SW 1271 (cell line): ENCODE measurements around the gene SNCB.
"Not testable (repeated sequence)": the region's sequence is repeated elsewhere in the genome, so short reads cannot be mapped to it uniquely, and the experiment has no call there.

Experiments
- DNase-seq, 2 experiments: peaks; one replicate each; lab custom pipeline; 2025; lab: John Stamatoyannopoulos, UW

The SNCB gene

DNA sequence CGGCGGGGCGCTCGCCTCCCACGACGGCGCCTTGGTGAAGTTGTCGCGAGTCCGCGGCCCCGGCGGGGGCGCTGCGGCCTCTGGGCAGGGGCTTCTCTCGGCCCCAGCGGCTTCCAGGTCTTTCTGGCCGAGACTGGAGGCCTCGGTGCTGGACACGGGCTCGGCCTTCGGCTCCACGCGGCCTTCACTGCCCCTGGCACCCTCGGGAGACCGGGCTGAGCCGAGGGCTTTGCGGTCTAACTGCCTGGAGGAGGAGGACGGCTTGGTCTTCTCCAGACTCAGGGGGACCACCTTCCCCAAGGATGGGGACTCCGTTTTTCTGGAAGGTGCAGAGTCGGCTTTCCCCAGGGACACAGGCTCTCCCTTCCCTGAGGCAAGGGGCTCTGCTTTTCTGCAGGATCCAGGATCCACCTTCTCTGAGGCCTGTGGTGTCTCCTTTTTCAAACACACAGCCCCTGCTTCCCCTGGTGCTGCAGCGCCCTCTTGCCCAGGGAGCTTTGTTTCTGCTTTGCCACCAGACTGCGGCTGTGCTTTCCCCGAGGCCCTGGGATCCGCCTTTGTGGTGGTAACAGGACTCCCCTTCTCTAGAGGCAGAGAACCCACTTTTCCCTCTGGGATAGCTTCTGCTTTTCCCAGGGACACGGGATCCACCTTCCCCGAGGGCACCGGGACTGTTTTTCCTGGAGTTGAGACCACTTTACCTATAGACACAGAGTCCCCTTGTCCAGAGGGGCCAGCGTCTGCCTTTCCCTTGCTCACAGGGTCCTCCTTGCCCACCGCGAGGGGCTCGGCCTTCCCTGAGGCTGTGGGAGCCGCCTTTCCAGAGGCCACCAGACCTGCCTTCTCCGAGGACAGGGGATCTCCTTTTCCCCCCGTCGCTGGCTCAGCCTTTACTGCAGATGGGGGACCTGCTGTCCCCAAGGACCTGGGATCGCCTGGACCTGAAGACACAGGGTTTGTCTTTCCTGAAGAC, 32.6 kb downstream of the SNCB start:
- DNase-seq, result no peak

DNA sequence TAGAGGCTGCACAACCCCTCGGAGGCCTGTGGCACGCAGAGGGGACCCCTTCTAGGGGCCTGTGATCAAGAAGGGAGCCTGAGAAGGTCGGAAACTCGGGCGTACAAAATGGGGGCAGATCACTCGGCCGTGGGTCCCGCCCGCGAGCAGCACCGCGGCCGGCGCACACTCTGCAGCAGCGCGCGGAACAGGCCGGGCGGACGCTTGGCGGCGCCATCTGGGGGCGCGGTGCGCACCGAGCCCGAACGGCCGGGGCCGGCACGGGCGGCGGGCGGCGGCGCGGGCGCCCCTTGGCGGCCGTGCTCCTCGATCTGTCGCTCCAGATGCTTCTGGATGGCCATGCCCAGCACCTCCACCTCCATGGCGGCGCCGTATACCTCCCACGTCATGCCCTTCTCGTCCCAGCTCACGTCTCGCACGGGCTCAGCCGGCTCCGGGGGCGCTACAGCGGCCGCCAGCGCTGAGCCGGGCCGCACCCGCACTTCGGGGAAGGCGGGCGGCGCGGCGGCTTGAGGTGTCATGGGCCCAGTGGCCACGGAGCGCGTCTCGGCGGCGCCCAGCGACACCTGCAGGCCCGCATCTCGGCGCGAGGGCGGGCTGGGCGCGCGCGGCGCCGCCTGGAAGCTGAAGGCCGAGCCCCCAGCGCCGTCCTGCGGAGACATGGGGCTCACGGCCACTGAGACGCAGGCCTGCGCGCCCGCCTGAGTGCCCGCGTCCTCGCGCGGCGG, 33.5 kb downstream of the SNCB start:
- DNase-seq, result no peak

GRCh38 chr5:176596069-176596644, 34.2 kb downstream of the SNCB start:
- no peak for DNase-seq

DNA sequence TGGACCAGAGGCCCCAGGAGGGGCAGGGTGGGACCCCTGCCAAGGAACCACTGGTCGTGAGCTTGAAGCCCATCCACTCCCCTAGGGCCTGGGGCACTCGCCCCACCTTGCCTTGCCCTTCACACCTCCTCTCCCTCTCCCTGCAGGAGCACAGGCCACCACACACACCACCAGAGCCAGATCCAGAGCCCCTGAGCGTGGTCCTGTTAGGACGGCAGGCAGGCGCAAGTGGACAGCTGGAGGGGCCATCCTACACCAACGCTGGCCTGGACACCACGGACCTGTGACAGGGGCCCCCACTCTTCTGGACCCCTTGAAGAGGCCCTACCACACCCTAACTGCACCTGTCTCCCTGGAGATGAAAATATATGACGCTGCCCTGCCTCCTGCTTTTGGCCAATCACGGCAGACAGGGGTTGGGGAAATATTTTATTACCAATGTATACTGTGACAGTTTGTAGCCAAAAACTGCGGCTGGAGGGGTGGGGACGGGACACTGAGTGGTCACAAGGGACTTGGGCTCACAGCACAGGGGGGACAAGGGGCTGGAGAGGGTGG, 34.9 kb downstream of the SNCB start:
- no peak for DNase-seq

DNA sequence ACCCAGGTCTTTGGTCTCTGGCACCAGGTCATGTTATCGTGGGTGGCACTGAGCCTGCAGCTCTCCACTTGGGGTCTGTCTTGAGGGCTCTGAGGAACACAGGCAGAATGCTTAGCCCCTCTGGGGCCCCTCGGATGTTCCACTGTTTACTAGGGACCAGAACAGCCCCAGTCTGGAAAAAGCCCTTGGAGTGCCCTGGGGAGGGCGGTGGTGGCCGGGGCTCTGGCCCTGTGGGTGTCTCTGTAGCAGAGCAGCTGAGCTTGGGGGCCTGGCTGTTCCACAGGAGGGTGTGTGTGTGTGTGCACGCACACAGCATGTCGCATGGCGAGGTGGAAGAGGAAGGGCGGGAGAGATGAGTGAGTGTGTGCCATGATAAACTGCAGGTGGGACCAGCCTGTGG, 35.8 kb downstream of the SNCB start:
- no peak for DNase-seq

DNA sequence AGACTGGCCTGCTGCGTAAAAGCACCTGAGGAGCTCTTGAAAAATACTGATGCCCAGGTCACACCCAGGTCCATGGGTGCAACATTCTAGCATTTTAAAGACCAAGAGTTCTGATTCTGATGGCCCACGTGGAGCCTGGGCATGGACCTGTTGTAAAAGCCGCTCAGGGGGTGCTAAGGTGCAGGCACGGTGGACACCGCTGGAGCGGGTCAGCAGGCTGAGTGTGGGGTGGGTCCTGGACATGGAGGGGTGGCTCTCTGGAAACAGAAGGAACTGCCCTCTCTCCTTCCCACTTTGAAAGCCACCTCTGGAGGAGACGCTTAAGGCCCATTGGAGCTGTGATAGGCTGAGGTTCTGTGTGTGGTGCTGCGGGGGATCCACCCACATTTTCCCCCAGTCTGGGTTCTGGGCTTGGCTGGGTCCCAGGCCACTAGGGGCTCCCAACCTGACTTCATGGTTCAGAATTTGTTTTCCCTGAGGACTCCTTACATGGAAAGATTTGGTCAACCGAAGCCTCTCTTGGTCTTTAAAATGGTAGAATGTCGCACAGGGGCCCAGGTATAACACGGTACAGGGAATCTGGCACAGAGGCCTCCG, 37.0 kb downstream of the SNCB start:
- DNase-seq, result no peak

- DNase-seq, result no peak
Measured at GRCh38 chr5:176592573-176592972, 37.8 kb downstream of the SNCB start.

DNA sequence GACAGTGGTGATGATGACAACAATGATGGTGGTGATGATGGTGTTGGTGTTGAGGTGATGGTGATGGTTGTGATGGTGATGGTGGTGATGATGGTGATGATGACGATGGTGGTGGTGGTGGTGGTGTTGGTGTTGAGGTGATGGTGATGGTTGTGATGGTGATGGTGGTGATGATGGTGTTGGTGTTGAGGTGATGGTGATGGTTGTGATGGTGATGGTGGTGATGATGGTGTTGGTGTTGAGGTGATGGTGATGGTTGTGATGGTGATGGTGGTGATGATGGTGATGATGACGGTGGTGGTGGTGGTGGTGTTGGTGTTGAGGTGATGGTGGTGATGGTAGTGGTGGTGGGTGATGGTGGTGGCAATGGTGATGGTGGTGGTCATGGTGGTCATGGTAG, 38.7 kb downstream of the SNCB start:
- DNase-seq, result not testable (repeated sequence)

GRCh38 chr5:176590035-176590717, 40.2 kb downstream of the SNCB start:
- DNase-seq, result no peak

GRCh38 chr5:176589039-176589769, 41.1 kb downstream of the SNCB start:
- no peak for DNase-seq

- no peak for DNase-seq
Measured at GRCh38 chr5:176588297-176588696, 42.0 kb downstream of the SNCB start.

DNA sequence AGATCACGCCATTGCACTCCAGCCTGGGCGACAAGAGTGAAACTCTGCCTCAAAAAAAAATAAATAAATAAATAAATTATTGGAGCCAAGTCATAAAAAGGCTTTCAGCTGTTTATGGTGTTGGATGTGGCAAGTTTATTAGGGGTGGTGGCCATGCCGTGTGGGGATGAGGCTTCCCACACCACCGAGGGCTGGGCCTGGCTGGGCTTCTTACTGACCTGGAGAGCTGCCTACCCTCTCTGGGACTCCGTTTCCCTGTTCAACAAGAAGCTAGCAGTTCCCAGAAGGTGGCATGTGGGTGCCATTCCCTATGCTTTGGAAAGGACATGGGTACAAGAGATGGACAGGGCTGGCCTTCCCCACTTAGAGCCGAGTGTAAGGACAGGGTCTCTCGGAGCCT, 42.9 kb downstream of the SNCB start:
- no peak for DNase-seq

GRCh38 chr5:176583076-176583475, 47.3 kb downstream of the SNCB start:
- no peak for DNase-seq

DNA sequence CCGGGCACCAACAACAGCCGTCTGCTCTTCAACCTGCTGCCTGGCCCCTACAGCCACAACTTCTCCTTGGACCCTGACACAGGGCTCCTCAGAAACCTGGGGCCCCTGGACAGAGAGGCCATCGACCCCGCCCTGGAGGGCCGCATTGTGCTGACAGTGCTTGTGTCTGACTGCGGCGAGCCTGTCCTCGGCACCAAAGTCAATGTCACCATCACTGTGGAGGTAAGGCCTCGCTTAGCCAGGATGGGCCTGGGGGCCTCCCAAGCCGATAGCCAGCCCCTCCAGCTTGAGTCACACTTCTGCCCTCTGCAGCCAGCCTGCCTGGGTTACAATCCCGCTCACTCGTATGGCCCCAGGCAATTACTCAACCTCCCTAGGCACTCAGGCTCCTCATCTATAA, 49.0 kb downstream of the SNCB start:
- DNase-seq, result no peak

GRCh38 chr5:176579323-176579722, 51.0 kb downstream of the SNCB start:
- no peak for DNase-seq

- DNase-seq, result peak in 1 of 2 experiments; percentile 61
Measured at GRCh38 chr5:176578391-176578808, 51.9 kb downstream of the SNCB start.

- DNase-seq, result no peak
Measured at GRCh38 chr5:176577312-176578176, 52.8 kb downstream of the SNCB start.

- no peak for DNase-seq
Measured at GRCh38 chr5:176575488-176576422, 54.6 kb downstream of the SNCB start.

GRCh38 chr5:176575066-176575465, 55.3 kb downstream of the SNCB start:
- DNase-seq, result no peak
